Choroid plexus epithelial cell (primary cell): ENCODE data around the gene LCMT1.
A peak's percentile ranks its signal among the peaks of the same experiment; 100 is the strongest.

Experiments
- DNase-seq: peaks from one replicate; pipeline ENCODE4 v3.0.0-alpha.2; 2010; ENCODE audit warnings: low read depth
- H3K4me3 ChIP-seq: 2 replicates; pipeline ENCODE4 v1.5.1; 2011; ENCODE audit warnings: low read depth, mild to moderate bottlenecking, control low read depth, low read length, moderate library complexity
- CTCF ChIP-seq: conservative IDR thresholded peaks from 2 replicates; pipeline ENCODE4 v1.5.1; 2011; ENCODE audit warnings: low read depth, mild to moderate bottlenecking, control low read depth, inconsistent platforms, low read length, moderate library complexity

The LCMT1 gene

GRCh38 chr16:25189305-25189704 is 77.8 kb downstream of the LCMT1 start:
- DNase-seq = no peak
- no peak for TF ChIP-seq CTCF

GRCh38 chr16:25192096-25192495 is 80.6 kb downstream of the LCMT1 start:
- no peak for DNase-seq
- H3K4me3 ChIP-seq = no peak overlapping the region
- no peak for TF ChIP-seq CTCF

More at GRCh38 chr16:25189305-25189704, 77.8 kb downstream of the LCMT1 start:
- H3K4me3 ChIP-seq = no peak overlapping the region

- no peak for TF ChIP-seq CTCF
- no peak for DNase-seq
- H3K4me3 ChIP-seq = no peak overlapping the region
These were observed 82.8 kb downstream of the LCMT1 start for GRCh38 chr16:25194273-25194878.

GRCh38 chr16:25198021-25198420 is 86.5 kb downstream of the LCMT1 start:
- TF ChIP-seq CTCF = no peak
- DNase-seq = no peak
- no peak overlapping the region for H3K4me3 ChIP-seq

- no peak overlapping the region for H3K4me3 ChIP-seq
- TF ChIP-seq CTCF = no peak
- no peak for DNase-seq
These were observed 87.9 kb downstream of the LCMT1 start for GRCh38 chr16:25199457-25199856.

- DNase-seq = peak; percentile 92
These were observed 99.2 kb downstream of the LCMT1 start for GRCh38 chr16:25210758-25211157.

More at GRCh38 chr16:25210758-25211157, 99.2 kb downstream of the LCMT1 start:
- no peak for TF ChIP-seq CTCF
- no peak overlapping the region for H3K4me3 ChIP-seq
